GM19238 (cell line): ENCODE measurements around the gene C1QTNF9.
"Not testable (repeated sequence)": the region's sequence is repeated elsewhere in the genome, so short reads cannot be mapped to it uniquely, and the experiment has no call there.

ENCODE experiments used
- DNase-seq: peaks from one replicate; pipeline ENCODE4 v3.0.0; 2011; ENCODE audit warnings: low spot score; ENCODE audit not compliant: insufficient read length

The C1QTNF9 gene, protein sequence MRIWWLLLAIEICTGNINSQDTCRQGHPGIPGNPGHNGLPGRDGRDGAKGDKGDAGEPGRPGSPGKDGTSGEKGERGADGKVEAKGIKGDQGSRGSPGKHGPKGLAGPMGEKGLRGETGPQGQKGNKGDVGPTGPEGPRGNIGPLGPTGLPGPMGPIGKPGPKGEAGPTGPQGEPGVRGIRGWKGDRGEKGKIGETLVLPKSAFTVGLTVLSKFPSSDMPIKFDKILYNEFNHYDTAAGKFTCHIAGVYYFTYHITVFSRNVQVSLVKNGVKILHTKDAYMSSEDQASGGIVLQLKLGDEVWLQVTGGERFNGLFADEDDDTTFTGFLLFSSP

DNA sequence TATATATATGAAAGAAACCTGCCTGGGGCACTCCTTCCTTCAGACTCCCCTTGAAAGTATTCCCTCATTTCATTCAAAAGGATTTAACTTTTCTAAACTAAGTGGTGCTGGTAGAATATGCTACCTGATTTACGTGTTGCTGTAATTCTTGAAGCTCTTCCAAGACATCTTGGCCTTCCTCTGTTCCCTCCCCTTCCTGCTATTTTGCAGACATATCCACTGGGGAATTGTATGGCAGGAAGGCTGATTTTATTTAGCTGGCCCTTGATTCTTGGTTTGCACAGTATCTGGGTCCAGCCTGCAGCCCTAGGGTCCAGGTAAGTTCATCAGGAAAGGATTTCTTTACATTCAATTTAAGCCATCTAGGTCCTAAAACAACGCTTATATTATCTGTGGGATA is at the start of gene C1QTNF9:
C1QTNF9 (plus strand) TSS at position 281 of the 400 bp plus-strand sequence. CDS start 6,424 bp downstream, outside the sequence.
- DNase-seq, result not testable (repeated sequence)

GRCh38 chr13:24261566-24261965 is 47.8 kb upstream of the C1QTNF9 start:
- no peak for DNase-seq

DNA sequence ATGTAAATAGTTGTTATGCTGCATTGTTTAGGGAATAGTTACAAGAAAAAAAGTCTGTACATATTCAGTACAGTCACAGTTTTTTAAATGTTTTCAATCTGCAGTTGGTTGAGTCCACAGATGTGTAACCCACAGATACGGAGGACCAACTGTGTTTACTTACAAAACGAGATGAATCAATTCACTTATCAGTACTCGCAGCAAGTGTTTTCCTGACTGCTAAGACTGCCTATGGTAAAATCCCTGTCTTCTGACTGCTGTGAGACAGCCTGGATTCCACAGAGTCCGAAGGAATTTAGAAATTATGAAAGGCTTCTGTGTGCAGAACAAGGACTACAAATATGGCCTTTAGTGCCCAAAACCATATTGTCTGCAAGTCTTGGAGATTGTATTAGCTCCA is 45.7 kb upstream of the C1QTNF9 start:
- DNase-seq, result no peak

DNA sequence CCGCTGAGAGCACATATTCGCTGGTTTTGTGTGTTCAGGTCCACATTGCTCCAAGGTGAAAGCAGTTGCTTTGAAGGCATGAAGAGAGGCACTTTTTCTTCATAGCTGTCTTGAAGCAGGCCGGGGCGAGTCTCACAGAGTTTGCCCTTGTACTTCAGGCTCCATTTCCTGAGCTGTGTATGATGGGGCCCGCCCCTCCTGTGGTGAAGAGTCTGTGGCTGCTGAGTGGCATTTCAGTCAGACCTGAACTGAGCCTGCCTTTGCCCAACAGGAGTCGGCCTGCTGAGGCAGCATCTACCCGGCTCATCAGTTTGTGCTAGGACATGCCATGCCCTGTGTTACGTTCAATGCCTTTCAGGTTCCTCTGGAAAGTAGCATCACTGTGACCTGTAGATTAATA is 44.4 kb upstream of the C1QTNF9 start:
- DNase-seq, result no peak

GRCh38 chr13:24265453-24265852 is 43.9 kb upstream of the C1QTNF9 start:
- no peak for DNase-seq

DNA sequence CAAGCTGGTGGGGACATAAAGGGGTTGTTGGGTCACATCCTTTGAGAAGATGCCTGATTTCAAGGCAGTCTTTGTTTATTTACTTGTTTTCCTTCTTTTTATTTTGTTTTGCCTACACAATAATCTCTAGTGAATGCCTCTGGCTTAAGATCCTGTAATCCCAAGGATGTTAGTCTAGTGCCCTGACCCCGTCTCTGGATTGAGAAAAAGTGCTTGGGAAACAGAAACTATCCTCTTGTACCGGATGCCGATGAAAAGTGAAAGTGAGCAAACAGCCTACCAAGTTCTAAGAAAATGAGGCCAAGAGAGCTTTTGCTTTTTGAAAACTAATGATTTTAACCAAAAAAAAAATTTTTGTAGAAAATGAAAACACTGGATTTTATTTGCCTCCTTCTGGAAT is 42.1 kb upstream of the C1QTNF9 start:
- no peak for DNase-seq

GRCh38 chr13:24267801-24268200 is 41.6 kb upstream of the C1QTNF9 start:
- no peak for DNase-seq

- no peak for DNase-seq
Observed at GRCh38 chr13:24269821-24270220, 39.6 kb upstream of the C1QTNF9 start.

DNA sequence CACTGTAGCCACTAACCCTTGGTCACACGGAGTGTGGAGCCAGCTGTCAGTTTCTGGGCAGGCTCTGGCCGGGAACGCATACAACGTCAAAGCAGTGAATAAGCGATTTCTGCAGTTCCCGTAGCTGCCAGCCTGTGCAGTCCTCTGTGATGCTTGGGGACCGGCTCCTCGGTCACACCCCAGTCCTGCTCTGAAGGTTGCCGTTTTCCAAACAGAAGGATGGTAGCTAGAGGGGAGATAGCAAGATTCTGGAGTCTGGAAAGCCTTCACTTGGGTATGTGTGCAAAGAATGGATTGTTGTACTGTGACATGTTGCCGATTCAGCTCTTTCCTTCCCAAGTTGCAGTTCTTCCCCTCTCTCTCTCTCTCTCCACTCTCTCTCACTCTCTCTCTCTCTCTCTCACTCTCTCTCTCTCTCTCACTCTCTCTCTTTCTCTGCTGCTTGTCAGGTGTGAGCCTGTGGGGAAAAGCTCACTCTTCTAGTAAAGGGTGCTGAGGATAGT is 38.7 kb upstream of the C1QTNF9 start:
- DNase-seq, result peak; percentile 38

GRCh38 chr13:24271231-24271600 is 38.2 kb upstream of the C1QTNF9 start:
- DNase-seq, result no peak

GRCh38 chr13:24271601-24272451 is 37.6 kb upstream of the C1QTNF9 start:
- DNase-seq, result peak; percentile 37

DNA sequence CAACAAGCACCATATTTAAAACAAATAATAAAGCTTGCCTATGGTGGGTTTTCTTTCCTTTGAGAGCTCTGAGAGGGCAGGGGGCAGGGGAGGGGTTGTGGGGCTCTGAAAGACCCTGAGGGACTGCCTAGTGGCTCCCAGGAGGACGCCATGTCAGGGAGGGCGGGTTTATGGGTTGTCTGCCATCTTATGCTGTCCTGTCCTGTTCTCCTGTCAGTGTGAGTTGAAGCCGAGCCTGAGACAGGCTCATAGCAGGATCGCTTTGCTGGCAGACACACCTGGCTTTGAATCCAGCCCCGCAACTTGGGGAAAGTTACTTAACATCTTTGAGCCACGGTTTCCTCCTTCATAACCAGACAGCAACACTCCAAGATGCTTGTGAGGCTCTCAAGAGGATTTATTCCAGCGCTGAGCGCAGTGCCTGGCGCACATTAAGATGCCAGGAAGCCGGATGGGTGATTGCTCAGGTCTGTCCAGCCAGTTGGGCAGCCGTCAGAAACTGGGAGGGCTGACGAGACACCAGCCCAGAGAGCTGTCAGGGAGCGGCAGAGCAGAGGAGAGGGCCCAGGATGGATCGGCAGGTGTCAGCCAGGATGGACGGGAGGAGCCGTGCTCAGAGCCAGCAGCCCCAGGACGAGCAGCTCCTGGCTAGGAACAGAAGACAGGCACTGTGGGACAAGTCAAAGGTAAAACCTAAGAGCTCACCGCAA is 36.8 kb upstream of the C1QTNF9 start:
- DNase-seq, result no peak

GRCh38 chr13:24273926-24274325 is 35.5 kb upstream of the C1QTNF9 start:
- DNase-seq, result no peak

- peak; percentile 54 for DNase-seq
Observed at GRCh38 chr13:24274452-24275021, 34.8 kb upstream of the C1QTNF9 start.

DNA sequence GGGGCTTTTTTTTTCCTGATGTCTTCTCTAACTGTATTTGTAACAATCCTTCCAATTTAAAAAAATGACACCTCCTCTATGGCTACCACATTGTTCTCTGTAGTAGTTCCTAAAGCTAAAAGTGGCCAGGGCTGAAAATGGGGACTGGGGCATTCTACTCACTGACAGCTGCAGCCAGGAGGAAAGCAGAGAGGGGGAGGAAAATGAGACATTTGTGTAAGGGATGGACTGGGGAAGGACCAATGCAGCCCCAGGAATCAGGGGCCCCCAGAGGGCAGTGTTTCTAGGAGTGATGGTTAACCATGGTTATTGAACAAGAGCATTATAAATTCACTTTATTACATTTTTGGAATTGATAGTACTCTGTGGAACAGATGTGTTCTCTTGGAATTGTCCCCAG is 34.3 kb upstream of the C1QTNF9 start:
- DNase-seq, result no peak

GRCh38 chr13:24276306-24276705 is 33.1 kb upstream of the C1QTNF9 start:
- no peak for DNase-seq

GRCh38 chr13:24276861-24277260 is 32.5 kb upstream of the C1QTNF9 start:
- DNase-seq, result no peak

DNA sequence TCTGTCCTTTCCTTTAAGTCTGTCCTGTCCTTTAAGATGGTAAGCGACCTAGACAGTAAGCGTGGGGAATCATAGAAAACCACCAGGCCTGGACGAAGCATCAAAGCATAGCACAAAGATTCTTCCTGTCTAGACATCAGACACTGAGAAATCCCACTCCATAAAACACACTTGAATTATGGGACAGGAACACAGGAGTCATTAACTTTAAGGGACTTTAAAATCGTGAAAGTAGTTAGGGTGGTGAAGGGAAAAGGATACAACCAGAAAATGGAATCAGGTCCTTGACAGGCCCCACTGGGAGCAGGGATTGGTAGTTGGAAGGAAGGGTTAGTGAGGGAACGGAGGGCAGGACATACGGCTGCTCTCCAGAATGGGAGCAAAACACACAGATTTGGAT is 31.6 kb upstream of the C1QTNF9 start:
- no peak for DNase-seq

- no peak for DNase-seq
Observed at GRCh38 chr13:24279327-24280110, 29.9 kb upstream of the C1QTNF9 start.

- DNase-seq, result no peak
Observed at GRCh38 chr13:24280720-24281119, 28.7 kb upstream of the C1QTNF9 start.
